Measurements from ENCODE around the gene TMEM115. TPM values are rescaled to one million over a fixed set of nuclear protein-coding genes. Genes with fewer than 3 reads are reported as not detected.
"Not testable (repeated sequence)": the region's sequence is repeated elsewhere in the genome, so short reads cannot be mapped to it uniquely, and the experiment has no call there.

TMEM115 gene
- total RNA-seq, 1 experiment from 2014 or later: 56.6 TPM

- ChIA-PET CTCF (no interaction called here), POLR2A (ENCODE audit: unreplicated experiment) (interaction anchor here (0.5 to 0.6 kb wide), 2 partner anchors 14 to 253 kb away, joined by 3 read pairs; partner anchors contain the start of gene C3orf18)
- Histone ChIP-seq H4K20me1 (ENCODE audit: low read length) (no peaks in the 10 kb centered on the region), H3K79me2 (ENCODE audit: low read length) (peaks cover 24% of the 10 kb centered on the region), H3K36me3 (ENCODE audit: low read depth, low read length) (peaks cover 6% of the 10 kb centered on the region), H3K9me2 (replicated peaks; ENCODE audit: low read length) (no peaks in the 10 kb centered on the region), H3K27me3 (ENCODE audit: low read length) (no peaks in the 10 kb centered on the region), H3K9me3 (ENCODE audit: low read length) (no peaks in the 10 kb centered on the region), H2AFZ (ENCODE audit: low read length) (no peak overlapping the region), H3K4me2 (ENCODE audit: low read length) (no peak overlapping the region), H3K4me1 (ENCODE audit: insufficient read depth, low read length) (peaks cover 40% of the 10 kb centered on the region), H3F3A (ENCODE audit: low read length, unreplicated experiment) (peaks cover 13% of the 10 kb centered on the region), H3K4me3 (ENCODE audit: low read length) (no peak overlapping the region), H3K27ac (ENCODE audit: low read length) (no peak overlapping the region), H3K9ac (ENCODE audit: low read length) (no peak overlapping the region)
- intact Hi-C loops (cut with micrococcal nuclease): no loop called here
- no peak for ATAC-seq
- BruUV-seq (replicated peaks): no TSS peak
- DNase-seq: no peak
- no peak for TF ChIP-seq EZH2phosphoT487 (IDR thresholded peaks at IDR 0.05; ENCODE audit: borderline replicate concordance, low read length)
- TF ChIP-seq EZH2 (IDR thresholded peaks at IDR 0.05; ENCODE audit: low read length, unreplicated experiment): no peak
- TF ChIP-seq, protein P1, sequence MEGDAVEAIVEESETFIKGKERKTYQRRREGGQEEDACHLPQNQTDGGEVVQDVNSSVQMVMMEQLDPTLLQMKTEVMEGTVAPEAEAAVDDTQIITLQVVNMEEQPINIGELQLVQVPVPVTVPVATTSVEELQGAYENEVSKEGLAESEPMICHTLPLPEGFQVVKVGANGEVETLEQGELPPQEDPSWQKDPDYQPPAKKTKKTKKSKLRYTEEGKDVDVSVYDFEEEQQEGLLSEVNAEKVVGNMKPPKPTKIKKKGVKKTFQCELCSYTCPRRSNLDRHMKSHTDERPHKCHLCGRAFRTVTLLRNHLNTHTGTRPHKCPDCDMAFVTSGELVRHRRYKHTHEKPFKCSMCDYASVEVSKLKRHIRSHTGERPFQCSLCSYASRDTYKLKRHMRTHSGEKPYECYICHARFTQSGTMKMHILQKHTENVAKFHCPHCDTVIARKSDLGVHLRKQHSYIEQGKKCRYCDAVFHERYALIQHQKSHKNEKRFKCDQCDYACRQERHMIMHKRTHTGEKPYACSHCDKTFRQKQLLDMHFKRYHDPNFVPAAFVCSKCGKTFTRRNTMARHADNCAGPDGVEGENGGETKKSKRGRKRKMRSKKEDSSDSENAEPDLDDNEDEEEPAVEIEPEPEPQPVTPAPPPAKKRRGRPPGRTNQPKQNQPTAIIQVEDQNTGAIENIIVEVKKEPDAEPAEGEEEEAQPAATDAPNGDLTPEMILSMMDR (conservative IDR thresholded peaks at IDR 0.05; ENCODE audit: low read depth, low read length): no peak
Observed at GRCh38 chr3:50314816-50315215, 44.5 kb downstream of the TMEM115 start.

- H3K9me3 ChIP-seq (ENCODE audit: low read length): no peaks in the 10 kb centered on the region
- ATAC-seq: no peak
- peaks cover 35% of the 10 kb centered on the region for H3K4me1 ChIP-seq (ENCODE audit: insufficient read depth, low read length)
- H3F3A ChIP-seq (ENCODE audit: low read length, unreplicated experiment): peaks cover 13% of the 10 kb centered on the region
- H3K4me3 ChIP-seq (ENCODE audit: low read length): no peak overlapping the region
- no peaks in the 10 kb centered on the region for H3K9me2 ChIP-seq (replicated peaks; ENCODE audit: low read length)
- H3K9ac ChIP-seq (ENCODE audit: low read length): no peak overlapping the region
- H3K36me3 ChIP-seq (ENCODE audit: low read depth, low read length): peaks cover 4% of the 10 kb centered on the region
- DNase-seq: no peak
- TF ChIP-seq, protein P1 (conservative IDR thresholded peaks at IDR 0.05; ENCODE audit: low read depth, low read length): no peak
- TF ChIP-seq EZH2phosphoT487 (IDR thresholded peaks at IDR 0.05; ENCODE audit: borderline replicate concordance, low read length) (no peak), EZH2 (IDR thresholded peaks at IDR 0.05; ENCODE audit: low read length, unreplicated experiment) (no peak)
- H3K79me2 ChIP-seq (ENCODE audit: low read length): peaks cover 19% of the 10 kb centered on the region
- no peak overlapping the region for H3K27ac ChIP-seq (ENCODE audit: low read length)
- H3K27me3 ChIP-seq (ENCODE audit: low read length): no peaks in the 10 kb centered on the region
- BruUV-seq (replicated peaks): no TSS peak
- POLR2A ChIA-PET (ENCODE audit: unreplicated experiment): interaction anchor here (0.5 to 0.7 kb wide), 2 partner anchors 10 to 14 kb away, joined by 3 to 6 read pairs; no protein-coding TSS in a partner anchor
- H4K20me1 ChIP-seq (ENCODE audit: low read length): no peaks in the 10 kb centered on the region
- intact Hi-C loops (cut with micrococcal nuclease): no loop called here
- no peak overlapping the region for H2AFZ ChIP-seq (ENCODE audit: low read length)
- no peak overlapping the region for H3K4me2 ChIP-seq (ENCODE audit: low read length)
- CTCF ChIA-PET: no interaction called here
Observed at GRCh38 chr3:50314342-50314741, 45.0 kb downstream of the TMEM115 start.

GRCh38 chr3:50312041-50312440, 47.3 kb downstream of the TMEM115 start:
- POLR2A ChIA-PET (ENCODE audit: unreplicated experiment); ATAC-seq; H3K79me2 ChIP-seq (ENCODE audit: low read length); intact Hi-C loops (cut with micrococcal nuclease); DNase-seq; H3K36me3 ChIP-seq (ENCODE audit: low read depth, low read length); H3K9me3 ChIP-seq (ENCODE audit: low read length); H3K9ac ChIP-seq (ENCODE audit: low read length); H4K20me1 ChIP-seq (ENCODE audit: low read length); H3K27ac ChIP-seq (ENCODE audit: low read length); H3K27me3 ChIP-seq (ENCODE audit: low read length); H3K4me3 ChIP-seq (ENCODE audit: low read length); H3K4me2 ChIP-seq (ENCODE audit: low read length); BruUV-seq (replicated peaks); H3K9me2 ChIP-seq (replicated peaks; ENCODE audit: low read length); CTCF ChIA-PET; H2AFZ ChIP-seq (ENCODE audit: low read length); H3F3A ChIP-seq (ENCODE audit: low read length, unreplicated experiment): not testable (repeated sequence)
- peaks cover 12% of the 10 kb centered on the region for H3K4me1 ChIP-seq (ENCODE audit: insufficient read depth, low read length)

Other genes starting within 250 kb of the TMEM115 start
- gene SEMA3F, start 204.2 kb downstream of the TMEM115 start, total RNA-seq (2014; rRNA removed): 47.3 and 50.5 TPM in 2 replicates
- 0.22 TPM in 1 of 2 replicates, not detected in the other for gene GNAT1, start 167.9 kb downstream of the TMEM115 start, total RNA-seq (2014; rRNA removed)
- 0.17 and 3.3 TPM in 2 replicates for gene SLC38A3, start 154.2 kb downstream of the TMEM115 start, total RNA-seq (2014; rRNA removed)
- gene GNAI2, start 123.3 kb downstream of the TMEM115 start, total RNA-seq (2014; rRNA removed): 221 and 254 TPM in 2 replicates
- gene SEMA3B, start 90.4 kb downstream of the TMEM115 start, total RNA-seq (2014; rRNA removed): 40.1 and 63.9 TPM in 2 replicates
- not detected in 2 replicates for gene LSMEM2, start 80.4 kb downstream of the TMEM115 start, total RNA-seq (2014; rRNA removed)
- gene IFRD2, start 67.1 kb downstream of the TMEM115 start, total RNA-seq (2014; rRNA removed): 223 and 300 TPM in 2 replicates
- gene HYAL3, start 60.1 kb downstream of the TMEM115 start, total RNA-seq (2014; rRNA removed): 13.2 and 20.8 TPM in 2 replicates
- gene NAA80, start 60.1 kb downstream of the TMEM115 start, total RNA-seq (2014; rRNA removed): 8.7 and 16.6 TPM in 2 replicates
- gene HYAL1, start 55.9 kb downstream of the TMEM115 start, total RNA-seq (2014; rRNA removed): 0.23 and 1.3 TPM in 2 replicates
- 97.8 and 111 TPM in 2 replicates for gene HYAL2, start 36.8 kb downstream of the TMEM115 start, total RNA-seq (2014; rRNA removed)
- gene TUSC2, start 31.3 kb downstream of the TMEM115 start, total RNA-seq (2014; rRNA removed): 143 and 156 TPM in 2 replicates
- 20.0 and 21.4 TPM in 2 replicates for gene RASSF1, start 18.7 kb downstream of the TMEM115 start, total RNA-seq (2014; rRNA removed)
- 1.6 and 3.9 TPM in 2 replicates for gene ZMYND10, start 13.8 kb downstream of the TMEM115 start, total RNA-seq (2014; rRNA removed)
- gene NPRL2, start 8.7 kb downstream of the TMEM115 start, total RNA-seq (2014; rRNA removed): 40.9 and 56.9 TPM in 2 replicates
- gene CYB561D2, start 8.7 kb downstream of the TMEM115 start, total RNA-seq (2014; rRNA removed): 37.1 and 44.3 TPM in 2 replicates
- gene CACNA2D2, start 144.1 kb upstream of the TMEM115 start, total RNA-seq (2014; rRNA removed): 0.17 and 0.44 TPM in 2 replicates
- 31.2 and 33.9 TPM in 2 replicates for gene C3orf18, start 208.2 kb upstream of the TMEM115 start, total RNA-seq (2014; rRNA removed)
- gene HEMK1, start 210.0 kb upstream of the TMEM115 start, total RNA-seq (2014; rRNA removed): 20.3 and 22.2 TPM in 2 replicates

Measured in PC-3 (cell line).